ENCODE results near the gene CER1.
"Not testable (repeated sequence)": the region's sequence is repeated elsewhere in the genome, so short reads cannot be mapped to it uniquely, and the experiment has no call there.

The CER1 gene

GRCh38 chr9:14686168-14686567, 36.4 kb downstream of the CER1 start:
- no peak overlapping the region for H3K9ac ChIP-seq
- no peak overlapping the region for H3K4me2 ChIP-seq
- no peaks in the 10 kb centered on the region for H3K79me2 ChIP-seq (ENCODE audit: insufficient read depth, low read depth)
- no peaks in the 10 kb centered on the region for H3K4me1 ChIP-seq (ENCODE audit: low read depth, poor library complexity, severe bottlenecking)
- no peaks in the 10 kb centered on the region for H3K27me3 ChIP-seq (ENCODE audit: insufficient read depth, low read depth)
- no peak overlapping the region for H2AFZ ChIP-seq (ENCODE audit: low read depth)
- TF ChIP-seq, protein P1, sequence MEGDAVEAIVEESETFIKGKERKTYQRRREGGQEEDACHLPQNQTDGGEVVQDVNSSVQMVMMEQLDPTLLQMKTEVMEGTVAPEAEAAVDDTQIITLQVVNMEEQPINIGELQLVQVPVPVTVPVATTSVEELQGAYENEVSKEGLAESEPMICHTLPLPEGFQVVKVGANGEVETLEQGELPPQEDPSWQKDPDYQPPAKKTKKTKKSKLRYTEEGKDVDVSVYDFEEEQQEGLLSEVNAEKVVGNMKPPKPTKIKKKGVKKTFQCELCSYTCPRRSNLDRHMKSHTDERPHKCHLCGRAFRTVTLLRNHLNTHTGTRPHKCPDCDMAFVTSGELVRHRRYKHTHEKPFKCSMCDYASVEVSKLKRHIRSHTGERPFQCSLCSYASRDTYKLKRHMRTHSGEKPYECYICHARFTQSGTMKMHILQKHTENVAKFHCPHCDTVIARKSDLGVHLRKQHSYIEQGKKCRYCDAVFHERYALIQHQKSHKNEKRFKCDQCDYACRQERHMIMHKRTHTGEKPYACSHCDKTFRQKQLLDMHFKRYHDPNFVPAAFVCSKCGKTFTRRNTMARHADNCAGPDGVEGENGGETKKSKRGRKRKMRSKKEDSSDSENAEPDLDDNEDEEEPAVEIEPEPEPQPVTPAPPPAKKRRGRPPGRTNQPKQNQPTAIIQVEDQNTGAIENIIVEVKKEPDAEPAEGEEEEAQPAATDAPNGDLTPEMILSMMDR (conservative IDR thresholded peaks at IDR 0.05; ENCODE audit: low read depth, low read length): no peak
- H4K20me1 ChIP-seq (ENCODE audit: insufficient read depth): no peaks in the 10 kb centered on the region
- no peak overlapping the region for H3K27ac ChIP-seq
- H3K4me3 ChIP-seq (IDR thresholded peaks at IDR 0.05; ENCODE audit: insufficient read depth, low read depth, low read length): no peak overlapping the region
- H3K36me3 ChIP-seq (ENCODE audit: insufficient read depth): no peaks in the 10 kb centered on the region

- H3K4me3 ChIP-seq (IDR thresholded peaks at IDR 0.05; ENCODE audit: insufficient read depth, low read depth, low read length); H3K27me3 ChIP-seq (ENCODE audit: insufficient read depth, low read depth); H3K36me3 ChIP-seq (ENCODE audit: insufficient read depth); H3K79me2 ChIP-seq (ENCODE audit: insufficient read depth, low read depth); H4K20me1 ChIP-seq (ENCODE audit: insufficient read depth); H3K27ac ChIP-seq; H3K4me1 ChIP-seq (ENCODE audit: low read depth, poor library complexity, severe bottlenecking); H3K4me2 ChIP-seq; H3K9ac ChIP-seq; H2AFZ ChIP-seq (ENCODE audit: low read depth): not testable (repeated sequence)
These were observed 39.9 kb downstream of the CER1 start for GRCh38 chr9:14682616-14683015.

- TF ChIP-seq, protein P1 (conservative IDR thresholded peaks at IDR 0.05; ENCODE audit: low read depth, low read length): no peak
- H3K79me2 ChIP-seq (ENCODE audit: insufficient read depth, low read depth): no peaks in the 10 kb centered on the region
- H3K4me3 ChIP-seq (IDR thresholded peaks at IDR 0.05; ENCODE audit: insufficient read depth, low read depth, low read length): no peak overlapping the region
- H3K27me3 ChIP-seq (ENCODE audit: insufficient read depth, low read depth): no peaks in the 10 kb centered on the region
- H3K4me1 ChIP-seq (ENCODE audit: low read depth, poor library complexity, severe bottlenecking): no peaks in the 10 kb centered on the region
- H3K4me2 ChIP-seq: no peak overlapping the region
- H3K9ac ChIP-seq: no peak overlapping the region
- H3K27ac ChIP-seq: no peak overlapping the region
- H4K20me1 ChIP-seq (ENCODE audit: insufficient read depth): no peaks in the 10 kb centered on the region
- no peak overlapping the region; the same call in 1 of the 2 replicates for H2AFZ ChIP-seq (ENCODE audit: low read depth)
- no peaks in the 10 kb centered on the region for H3K36me3 ChIP-seq (ENCODE audit: insufficient read depth)
These were observed 43.8 kb downstream of the CER1 start for GRCh38 chr9:14678776-14679175.

GRCh38 chr9:14677872-14678271, 44.7 kb downstream of the CER1 start:
- Histone ChIP-seq H4K20me1 (ENCODE audit: insufficient read depth) (no peaks in the 10 kb centered on the region), H3K36me3 (ENCODE audit: insufficient read depth) (no peaks in the 10 kb centered on the region), H3K4me2 (no peak overlapping the region), H2AFZ (ENCODE audit: low read depth) (no peak overlapping the region), H3K79me2 (ENCODE audit: insufficient read depth, low read depth) (no peaks in the 10 kb centered on the region), H3K4me1 (ENCODE audit: low read depth, poor library complexity, severe bottlenecking) (no peaks in the 10 kb centered on the region), H3K9ac (no peak overlapping the region), H3K27me3 (ENCODE audit: insufficient read depth, low read depth) (no peaks in the 10 kb centered on the region), H3K4me3 (IDR thresholded peaks at IDR 0.05; ENCODE audit: insufficient read depth, low read depth, low read length) (no peak overlapping the region), H3K27ac (no peak overlapping the region)
- TF ChIP-seq, protein P1 (conservative IDR thresholded peaks at IDR 0.05; ENCODE audit: low read depth, low read length): no peak

DNA sequence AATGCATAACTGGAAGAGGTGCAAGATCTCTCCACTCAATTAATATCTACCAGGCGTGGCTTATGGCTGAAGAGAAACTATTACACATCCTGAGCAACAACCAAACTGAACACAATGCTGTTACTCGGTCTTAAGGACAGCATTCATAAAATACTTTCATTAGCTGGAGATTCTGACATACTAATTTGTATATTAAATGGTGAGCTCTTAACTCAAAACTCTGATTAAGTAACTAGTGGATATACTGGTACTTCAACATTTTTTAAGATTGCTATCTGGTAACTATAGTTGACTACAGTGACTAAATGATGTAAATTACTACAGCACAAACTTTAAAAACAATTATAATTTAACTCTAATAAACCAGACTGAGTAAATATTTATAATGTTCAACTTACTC, 45.1 kb downstream of the CER1 start:
- Histone ChIP-seq H3K27ac (no peak overlapping the region), H3K9ac (no peak overlapping the region), H2AFZ (ENCODE audit: low read depth) (no peak overlapping the region), H4K20me1 (ENCODE audit: insufficient read depth) (no peaks in the 10 kb centered on the region), H3K4me3 (IDR thresholded peaks at IDR 0.05; ENCODE audit: insufficient read depth, low read depth, low read length) (no peak overlapping the region), H3K4me2 (no peak overlapping the region), H3K4me1 (ENCODE audit: low read depth, poor library complexity, severe bottlenecking) (no peaks in the 10 kb centered on the region), H3K36me3 (ENCODE audit: insufficient read depth) (no peaks in the 10 kb centered on the region), H3K27me3 (ENCODE audit: insufficient read depth, low read depth) (no peaks in the 10 kb centered on the region), H3K79me2 (ENCODE audit: insufficient read depth, low read depth) (no peaks in the 10 kb centered on the region)
- TF ChIP-seq, protein P1 (conservative IDR thresholded peaks at IDR 0.05; ENCODE audit: low read depth, low read length): no peak
